CD4-positive, CD25-positive, alpha-beta regulatory T cell (primary cell): ENCODE data around the gene NBEA. TPM values are rescaled to one million over a fixed set of nuclear protein-coding genes. Genes with fewer than 3 reads are reported as not detected.
"Not testable (repeated sequence)": the region's sequence is repeated elsewhere in the genome, so short reads cannot be mapped to it uniquely, and the experiment has no call there.

Source experiments
- ATAC-seq, 2 donors: fragments of 150-1000 bp; cut with Tn5 transposase; one replicate each; pipeline ENCODE4 v1.10.0; 2021; ENCODE audit warnings: low read depth in 2 of 2, moderate number of reproducible peaks in 2 of 2, moderate library complexity in 1 of 2
- DNase-seq, 3 donors: peaks; one replicate each; pipeline versions ENCODE4 v3.0.0 to v3.0.0-alpha.2; 2012 to 2022; ENCODE audit warnings: mixed read lengths in 1 of 3
- H3K27ac ChIP-seq: one replicate; pipeline ENCODE4 v1.7.0; 2013; ENCODE audit warnings: mild to moderate bottlenecking, low read length; ENCODE audit not compliant: insufficient read depth, poor library complexity, severe bottlenecking
- H3K27me3 ChIP-seq: one replicate; pipeline ENCODE4 v1.7.0; 2013; ENCODE audit warnings: low read length; ENCODE audit not compliant: control insufficient read depth, insufficient read depth
- H3K36me3 ChIP-seq: one replicate; pipeline ENCODE4 v1.7.0; 2013; ENCODE audit warnings: mild to moderate bottlenecking, low read length, moderate library complexity; ENCODE audit not compliant: control insufficient read depth, insufficient read depth
- H3K4me1 ChIP-seq: 2 replicates; pipeline ENCODE4 v1.7.0; 2013; ENCODE audit warnings: mild to moderate bottlenecking, low read length; ENCODE audit not compliant: insufficient read depth, control insufficient read depth, poor library complexity, severe bottlenecking
- H3K4me3 ChIP-seq: one replicate; pipeline ENCODE4 v1.7.0; 2013; ENCODE audit warnings: low read depth, mild to moderate bottlenecking, low read length, moderate library complexity
- H3K9me3 ChIP-seq, 2 experiments: 1 replicate in 1 of 2; 2 replicates in 1 of 2; pipeline ENCODE4 v1.7.0; 2013; ENCODE audit warnings: low read length in 2 of 2, mild to moderate bottlenecking in 1 of 2, moderate library complexity in 1 of 2; ENCODE audit not compliant: control insufficient read depth in 2 of 2
- H3K27ac Mint-ChIP-seq, 3 donors: one replicate each; pipeline ENCODE4 v1.8.0; 2020 to 2022; ENCODE audit warnings: mild to moderate bottlenecking in 3 of 3, mixed read lengths in 3 of 3, moderate library complexity in 2 of 3
- H3K27me3 Mint-ChIP-seq: one replicate; pipeline ENCODE4 v1.8.0; 2022; ENCODE audit warnings: mild to moderate bottlenecking, mixed read lengths
- H3K36me3 Mint-ChIP-seq: one replicate; pipeline ENCODE4 v1.8.0; 2020; ENCODE audit warnings: mixed read lengths
- H3K4me1 Mint-ChIP-seq, 4 donors: one replicate each; pipeline ENCODE4 v1.8.0; 2020 to 2022; ENCODE audit warnings: mixed read lengths in 4 of 4, mild to moderate bottlenecking in 1 of 4
- H3K4me3 Mint-ChIP-seq, 4 donors: one replicate each; pipeline ENCODE4 v1.8.0; 2020 to 2022; ENCODE audit warnings: mild to moderate bottlenecking in 4 of 4, mixed read lengths in 4 of 4, moderate library complexity in 3 of 4
- H3K9me3 Mint-ChIP-seq, 7 donors: one replicate each; pipeline ENCODE4 v1.8.0; 2020 to 2022; ENCODE audit warnings: mixed read lengths in 7 of 7, mild to moderate bottlenecking in 3 of 7, moderate library complexity in 2 of 7
- polyA plus RNA-seq, 4 donors: library from polyadenylated mRNA; unstranded; fragments of 300-500 nt; fragmentation: Illumina TruSeq; gene quantifications; one replicate each; pipeline ENCODE4 v1.2.3, GENCODE V29; 2021
- total RNA-seq: library from RNA; stranded (reverse); gene quantifications from one replicate; pipeline ENCODE4 v1.2.3, GENCODE V29; 2022

The NBEA gene
- total and polyA plus RNA-seq, 5 donors from 2014 or later: 0.02 to 1.1 (median 0.30) TPM

DNA sequence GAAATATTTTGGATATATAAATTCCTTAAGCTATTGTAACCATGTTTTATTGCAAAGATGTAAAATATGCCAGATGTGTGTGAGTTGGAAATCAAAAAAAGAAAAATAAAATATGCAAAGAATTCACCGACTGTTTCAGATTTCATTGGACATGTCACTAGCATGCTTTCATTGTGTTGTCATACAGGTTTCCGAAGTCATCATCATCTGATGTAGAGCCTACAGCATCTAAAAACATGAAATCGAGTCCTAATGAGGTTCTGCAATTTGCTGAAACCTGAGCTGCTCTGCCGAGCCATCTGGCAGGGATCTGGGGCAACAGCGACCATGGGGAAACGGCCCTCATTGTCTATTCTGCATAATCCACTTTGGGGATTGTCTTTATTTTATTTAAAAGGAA lies 730.5 kb downstream of the NBEA start:
- H3K4me3 Mint-ChIP-seq: no peak overlapping the region
- H3K9me3 Mint-ChIP-seq: peaks cover 0 to 6% (median 4%) of the 10 kb centered on the region in 7 donors
- no peak overlapping the region for H3K27ac ChIP-seq
- H3K36me3 Mint-ChIP-seq: peaks cover 9% of the 10 kb centered on the region
- no peaks in the 10 kb centered on the region for H3K4me1 Mint-ChIP-seq
- no peaks in the 10 kb centered on the region for H3K27me3 ChIP-seq
- H3K27ac Mint-ChIP-seq: no peak overlapping the region
- H3K36me3 ChIP-seq: no peaks in the 10 kb centered on the region
- H3K9me3 ChIP-seq: peaks cover 0 to 7% of the 10 kb centered on the region in 2 experiments
- H3K27me3 Mint-ChIP-seq: no peaks in the 10 kb centered on the region
- ATAC-seq (no peak), DNase-seq (no peak)
- H3K4me1 ChIP-seq: no peaks in the 10 kb centered on the region
- no peak overlapping the region for H3K4me3 ChIP-seq

DNA sequence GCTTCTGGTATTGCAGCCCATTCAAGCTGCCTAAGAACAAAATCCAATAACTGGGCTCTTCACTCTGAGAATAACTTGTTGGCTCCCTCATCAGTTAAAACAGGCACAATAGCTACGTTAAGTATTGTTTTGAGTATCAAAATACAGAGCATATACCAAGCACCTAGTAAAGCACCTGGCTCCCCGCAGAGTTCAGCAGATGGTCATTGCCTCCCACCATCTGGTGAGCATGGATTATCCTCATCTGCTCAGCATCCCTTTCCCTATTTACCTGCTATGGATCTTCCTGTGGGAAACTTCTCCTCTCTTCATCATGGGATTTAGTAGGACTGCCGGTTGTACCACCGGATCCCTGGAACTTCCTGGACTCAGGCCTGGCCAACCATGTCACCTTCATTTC lies 733.6 kb downstream of the NBEA start:
- ATAC-seq (no peak), DNase-seq (no peak)
- Histone ChIP-seq H3K36me3 (no peaks in the 10 kb centered on the region), H3K27ac (no peak overlapping the region), H3K4me1 (no peaks in the 10 kb centered on the region), H3K27me3 (no peaks in the 10 kb centered on the region), H3K9me3 (peaks cover 0 to 7% of the 10 kb centered on the region in 2 experiments), H3K4me3 (no peak overlapping the region)
- H3K36me3 Mint-ChIP-seq: no peaks in the 10 kb centered on the region
- no peaks in the 10 kb centered on the region for H3K27me3 Mint-ChIP-seq
- H3K4me3 Mint-ChIP-seq: no peak overlapping the region
- H3K4me1 Mint-ChIP-seq: no peaks in the 10 kb centered on the region
- H3K27ac Mint-ChIP-seq: no peak overlapping the region
- H3K9me3 Mint-ChIP-seq: peaks cover 0 to 6% (median 2%) of the 10 kb centered on the region in 7 donors

DNA sequence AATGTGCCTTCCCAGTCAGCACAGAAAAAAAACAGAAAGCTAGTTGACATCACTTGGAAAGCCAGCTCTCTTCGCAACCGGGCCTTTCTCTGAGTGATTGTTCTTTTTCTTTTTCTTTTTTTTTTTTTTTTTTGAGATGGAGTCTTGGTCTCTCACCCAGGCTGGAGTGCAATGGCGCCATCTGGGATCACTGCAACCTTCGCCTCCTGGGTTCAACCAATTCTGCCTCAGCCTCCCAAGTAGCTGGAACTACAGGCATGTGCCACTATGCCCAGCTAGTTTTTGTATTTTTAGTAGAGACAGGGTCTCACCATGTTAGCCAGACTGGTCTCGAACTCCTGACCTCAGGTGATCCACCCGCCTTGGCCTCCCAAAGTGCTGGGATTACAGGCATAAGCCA lies 735.8 kb downstream of the NBEA start:
- not testable (repeated sequence) for H3K9me3 Mint-ChIP-seq, H3K27ac ChIP-seq, H3K27me3 Mint-ChIP-seq, H3K4me1 ChIP-seq, H3K9me3 ChIP-seq, H3K36me3 Mint-ChIP-seq, H3K4me1 Mint-ChIP-seq, ATAC-seq, H3K4me3 ChIP-seq, DNase-seq, H3K27ac Mint-ChIP-seq, H3K36me3 ChIP-seq, H3K27me3 ChIP-seq, H3K4me3 Mint-ChIP-seq

DNA sequence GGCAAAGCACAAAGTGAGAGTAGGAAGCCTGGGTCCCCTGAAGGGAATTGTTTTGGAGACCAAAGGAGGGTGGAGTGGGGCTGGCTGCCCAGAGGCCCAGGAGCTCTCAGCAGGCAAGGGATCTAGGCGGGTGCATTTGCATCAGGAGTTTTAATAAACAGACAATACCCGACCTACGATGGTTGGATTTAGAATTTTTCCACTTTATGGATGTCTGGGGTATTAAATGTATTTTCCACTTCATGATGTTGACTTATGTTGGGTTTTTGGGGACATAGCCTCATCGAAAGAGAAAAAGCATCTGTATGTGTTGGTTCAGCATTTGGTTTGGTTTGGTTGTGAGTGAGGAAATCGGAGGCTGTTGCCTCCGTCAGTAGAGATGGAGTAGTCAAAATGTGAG lies 739.6 kb downstream of the NBEA start:
- Histone ChIP-seq H3K4me1 (no peaks in the 10 kb centered on the region), H3K4me3 (no peak overlapping the region), H3K27me3 (no peaks in the 10 kb centered on the region), H3K27ac (no peak overlapping the region), H3K36me3 (no peaks in the 10 kb centered on the region), H3K9me3 (peaks cover 0 to 7% of the 10 kb centered on the region in 2 experiments)
- Mint-ChIP-seq H3K36me3 (no peaks in the 10 kb centered on the region), H3K4me1 (no peaks in the 10 kb centered on the region), H3K27me3 (no peaks in the 10 kb centered on the region), H3K4me3 (no peak overlapping the region), H3K9me3 (peaks cover 0 to 6% (median 2%) of the 10 kb centered on the region in 7 donors), H3K27ac (no peak overlapping the region)
- DNase-seq: no peak
- ATAC-seq: no peak

DNA sequence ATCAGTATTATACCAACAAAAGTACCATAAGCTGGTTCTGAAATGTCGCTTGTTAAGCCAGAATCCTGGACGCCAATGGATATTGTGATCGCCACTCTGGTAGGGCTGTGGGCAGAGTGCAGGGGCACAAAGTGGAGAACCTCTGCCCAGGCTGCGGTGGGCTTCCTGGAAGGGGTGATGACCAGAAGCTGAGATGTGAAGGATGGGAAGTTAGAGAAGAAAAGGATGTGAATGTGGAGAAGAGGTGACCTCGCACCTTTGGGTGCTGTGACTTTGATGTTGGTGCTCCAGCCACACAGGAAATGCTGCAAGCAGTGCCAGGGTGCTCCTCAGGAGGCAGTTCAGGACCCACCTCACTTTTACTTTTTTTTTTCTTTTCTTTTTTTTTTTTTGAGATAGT lies 742.4 kb downstream of the NBEA start:
- Histone ChIP-seq H3K9me3 (no peaks in the 10 kb centered on the region), H3K4me3 (no peak overlapping the region), H3K4me1 (no peaks in the 10 kb centered on the region), H3K36me3 (no peaks in the 10 kb centered on the region), H3K27me3 (no peaks in the 10 kb centered on the region), H3K27ac (no peak overlapping the region)
- H3K9me3 Mint-ChIP-seq: peaks cover 0 to 9% (median 0%) of the 10 kb centered on the region in 7 donors
- H3K27ac Mint-ChIP-seq: no peak overlapping the region
- DNase-seq (no peak), ATAC-seq (no peak)
- no peaks in the 10 kb centered on the region for H3K27me3 Mint-ChIP-seq
- H3K4me3 Mint-ChIP-seq: no peak overlapping the region
- no peaks in the 10 kb centered on the region for H3K4me1 Mint-ChIP-seq
- H3K36me3 Mint-ChIP-seq: no peaks in the 10 kb centered on the region

DNA sequence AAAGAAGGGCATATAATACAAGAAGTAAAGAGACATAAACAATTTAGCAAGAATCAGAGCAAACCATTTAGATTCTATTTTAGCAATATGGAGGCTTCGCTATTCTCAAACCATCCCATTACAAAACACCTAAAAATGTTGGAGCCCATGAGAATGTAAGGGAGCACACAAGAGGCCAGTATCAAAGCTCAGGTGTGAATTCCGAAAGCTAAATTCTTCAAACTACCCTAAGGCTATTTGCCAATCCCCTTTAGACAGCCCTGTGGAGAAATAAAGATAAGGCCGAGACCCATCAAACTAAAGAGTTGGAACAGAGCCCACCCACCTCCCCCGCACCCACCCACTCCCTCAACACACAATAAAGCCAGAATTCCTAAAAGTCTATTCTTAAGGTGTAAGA lies 745.3 kb downstream of the NBEA start:
- no peak for DNase-seq
- H3K4me3 ChIP-seq: no peak overlapping the region
- no peaks in the 10 kb centered on the region for H3K9me3 ChIP-seq
- Mint-ChIP-seq H3K4me3 (no peak overlapping the region), H3K36me3 (no peaks in the 10 kb centered on the region), H3K4me1 (no peaks in the 10 kb centered on the region), H3K27ac (no peak overlapping the region), H3K27me3 (no peaks in the 10 kb centered on the region), H3K9me3 (peaks cover 0 to 7% (median 0%) of the 10 kb centered on the region in 7 donors)
- no peaks in the 10 kb centered on the region for H3K27me3 ChIP-seq
- H3K4me1 ChIP-seq: no peaks in the 10 kb centered on the region
- no peak overlapping the region for H3K27ac ChIP-seq
- no peaks in the 10 kb centered on the region for H3K36me3 ChIP-seq
- ATAC-seq: no peak

DNA sequence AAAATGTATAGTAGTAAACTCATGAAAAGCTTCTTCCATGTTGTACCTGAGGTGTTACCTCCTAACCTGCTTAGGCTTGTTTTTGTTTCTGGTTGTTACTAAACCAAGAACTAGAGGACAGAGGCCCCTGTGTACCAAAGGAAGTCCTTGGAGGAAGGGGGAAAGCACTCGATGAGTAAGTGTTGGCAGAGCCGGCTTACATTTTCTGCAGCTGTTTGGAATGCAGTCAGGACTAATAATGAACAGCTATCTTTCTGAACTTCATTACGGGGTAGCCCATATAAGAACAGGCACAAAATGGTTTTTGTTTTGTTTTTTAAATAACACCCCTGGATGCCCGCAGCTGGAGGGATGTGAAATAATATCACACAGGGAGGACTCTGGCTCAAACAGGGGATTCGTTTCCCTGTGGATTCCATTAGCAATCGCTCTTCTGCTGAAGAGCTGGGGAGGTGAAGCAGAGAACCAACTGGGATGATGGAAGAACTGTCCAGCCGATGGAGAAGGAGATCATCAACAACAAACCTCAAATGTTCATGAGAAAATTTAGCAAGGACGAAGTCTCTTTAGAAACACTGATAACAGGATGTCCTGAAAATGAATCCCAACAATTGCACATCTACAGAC lies 748.6 kb downstream of the NBEA start:
- no peaks in the 10 kb centered on the region for H3K36me3 Mint-ChIP-seq
- H3K27ac ChIP-seq: no peak overlapping the region

DNA sequence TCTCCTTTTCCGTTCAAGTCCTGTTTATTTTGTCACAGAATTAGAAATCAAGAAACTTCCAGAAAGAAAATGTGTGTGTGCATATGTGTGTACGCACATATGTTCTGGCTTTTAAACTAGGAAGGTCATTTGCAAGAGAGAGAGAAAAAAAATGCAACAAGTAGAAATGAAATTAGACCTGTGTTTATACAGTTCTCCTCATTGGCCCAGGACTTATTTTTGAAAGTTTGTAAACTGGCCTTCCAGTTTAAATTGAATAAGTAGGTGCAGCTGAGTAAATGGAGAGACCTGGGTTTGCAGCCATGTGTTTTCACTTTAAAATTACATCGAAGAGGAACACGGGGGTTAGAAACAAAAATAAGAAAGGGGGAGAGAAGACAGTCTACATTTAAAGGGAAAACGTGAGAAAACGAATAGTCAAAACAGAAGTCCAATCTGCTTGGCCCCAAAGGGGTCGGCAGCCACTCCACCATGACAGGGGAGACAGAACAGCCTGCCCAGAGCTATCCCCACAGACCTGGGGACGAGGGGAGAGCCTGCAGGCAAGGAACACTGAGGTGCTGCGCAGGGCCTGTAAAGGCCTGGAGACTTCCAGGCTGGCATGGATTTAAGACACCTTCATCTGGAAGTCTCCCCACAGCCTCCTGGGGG lies 751.2 kb downstream of the NBEA start:
- H3K27ac Mint-ChIP-seq: no peak overlapping the region
- DNase-seq: no peak
- no peak overlapping the region for H3K4me3 Mint-ChIP-seq

More for the DNA sequence above, 748.6 kb downstream of the NBEA start:
- peaks cover 0 to 9% (median 1%) of the 10 kb centered on the region in 7 donors for H3K9me3 Mint-ChIP-seq
- Histone ChIP-seq H3K4me3 (no peak overlapping the region), H3K4me1 (no peaks in the 10 kb centered on the region), H3K36me3 (no peaks in the 10 kb centered on the region), H3K9me3 (no peaks in the 10 kb centered on the region), H3K27me3 (no peaks in the 10 kb centered on the region)
- ATAC-seq (no peak), DNase-seq (no peak)
- no peaks in the 10 kb centered on the region for H3K4me1 Mint-ChIP-seq
- H3K27ac Mint-ChIP-seq: no peak overlapping the region
- H3K27me3 Mint-ChIP-seq: no peaks in the 10 kb centered on the region
- H3K4me3 Mint-ChIP-seq: no peak overlapping the region

More for the DNA sequence above, 751.2 kb downstream of the NBEA start:
- no peaks in the 10 kb centered on the region for H3K36me3 ChIP-seq
- H3K9me3 ChIP-seq: no peaks in the 10 kb centered on the region
- Mint-ChIP-seq H3K36me3 (no peaks in the 10 kb centered on the region), H3K27me3 (no peaks in the 10 kb centered on the region), H3K4me1 (no peaks in the 10 kb centered on the region), H3K9me3 (peaks cover 0 to 9% (median 1%) of the 10 kb centered on the region in 7 donors)
- H3K27ac ChIP-seq: no peak overlapping the region
- H3K4me3 ChIP-seq: no peak overlapping the region
- no peaks in the 10 kb centered on the region for H3K4me1 ChIP-seq
- ATAC-seq: no peak
- H3K27me3 ChIP-seq: no peaks in the 10 kb centered on the region
